ENCODE results near the gene PAPOLB. TPM values are rescaled to one million over a fixed set of nuclear protein-coding genes. Genes with fewer than 3 reads are reported as not detected.

The PAPOLB gene
- polyA plus RNA-seq, 3 donors = not detected

DNA sequence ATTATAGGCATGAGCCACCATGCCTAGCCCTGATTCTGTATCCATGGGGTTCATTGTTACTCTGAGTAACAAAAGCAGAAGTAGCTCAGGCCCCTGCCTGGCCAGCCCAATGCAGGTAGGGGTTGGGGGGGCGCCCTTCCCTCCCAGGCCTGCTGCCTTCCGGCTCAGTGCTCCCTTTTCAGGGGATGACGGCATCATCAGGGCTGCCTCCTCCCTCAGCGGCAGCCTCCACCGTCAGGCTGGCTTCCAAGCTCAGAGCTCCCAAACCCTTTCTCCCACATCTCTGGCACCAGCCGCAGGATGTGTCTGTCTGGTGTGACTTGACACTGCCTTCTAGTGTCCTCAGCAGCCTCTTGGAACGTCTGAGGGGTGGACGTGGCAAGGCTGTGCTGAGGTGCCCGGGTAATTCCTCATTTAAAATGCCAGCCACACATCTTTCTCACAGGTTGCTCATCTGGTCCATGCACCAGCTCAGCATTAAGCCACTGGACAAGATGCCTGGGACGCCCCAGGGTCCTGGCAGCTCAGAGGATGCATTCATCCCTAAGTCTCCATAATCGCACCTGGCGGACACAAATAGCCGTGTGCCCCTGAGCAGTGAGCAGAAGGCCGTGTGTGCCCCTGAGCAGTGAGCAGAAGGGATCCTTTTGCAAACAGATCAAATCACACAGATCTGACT is 38.2 kb downstream of the PAPOLB start:
- Mint-ChIP-seq H3K27me3 (ENCODE audit: low read depth in 3 of 3) (peaks cover 5 to 9% (median 7%) of the 10 kb centered on the region in 3 donors), H3K36me3 (no peaks in the 10 kb centered on the region), H3K4me1 (no peaks in the 10 kb centered on the region), H3K4me3 (no peak overlapping the region), H3K9me3 (peaks cover 0 to 3% (median 0%) of the 10 kb centered on the region in 7 donors), H3K27ac (peak overlapping the region in 1 of 7 donors; percentile 62)
- Histone ChIP-seq H3K4me2 (replicated peaks; ENCODE audit: extremely low read depth, low read length, poor library complexity, severe bottlenecking) (no peak overlapping the region), H3K36me3 (replicated peaks in 1 of 2; ENCODE audit: control insufficient read depth in 1 of 2, insufficient read depth in 2 of 2, low read length in 2 of 2) (no peaks in the 10 kb centered on the region), H3K9ac (ENCODE audit: insufficient read depth, low read length, poor library complexity, severe bottlenecking) (no peak overlapping the region), H2AFZ (ENCODE audit: insufficient read depth, low read depth, low read length, poor library complexity, severe bottlenecking) (no peak overlapping the region), H3K4me3 (replicated peaks in 1 of 3; ENCODE audit: low read depth in 2 of 3, low read length in 3 of 3) (no peak overlapping the region), H3K79me2 (ENCODE audit: insufficient read depth, low read length) (no peaks in the 10 kb centered on the region), H3K9me3 (replicated peaks in 1 of 2; ENCODE audit: control insufficient read depth in 1 of 2, insufficient read depth in 1 of 2, low read length in 2 of 2) (no peaks in the 10 kb centered on the region), H3K27me3 (ENCODE audit: control insufficient read depth in 2 of 2, insufficient read depth in 2 of 2, low read length in 2 of 2) (no peaks in the 10 kb centered on the region), H3K4me1 (ENCODE audit: control insufficient read depth in 1 of 2, insufficient read depth in 2 of 2, low read length in 2 of 2) (no peaks in the 10 kb centered on the region), H3K27ac (ENCODE audit: low read depth in 1 of 2, low read length in 2 of 2) (no peak overlapping the region), H4K20me1 (ENCODE audit: insufficient read depth, low read length) (no peaks in the 10 kb centered on the region)
- 53% methylated on average over 9 of the region's 14 CpGs for WGBS (ENCODE audit: insufficient coverage)
- no peak for DNase-seq
- TF ChIP-seq, protein P1, sequence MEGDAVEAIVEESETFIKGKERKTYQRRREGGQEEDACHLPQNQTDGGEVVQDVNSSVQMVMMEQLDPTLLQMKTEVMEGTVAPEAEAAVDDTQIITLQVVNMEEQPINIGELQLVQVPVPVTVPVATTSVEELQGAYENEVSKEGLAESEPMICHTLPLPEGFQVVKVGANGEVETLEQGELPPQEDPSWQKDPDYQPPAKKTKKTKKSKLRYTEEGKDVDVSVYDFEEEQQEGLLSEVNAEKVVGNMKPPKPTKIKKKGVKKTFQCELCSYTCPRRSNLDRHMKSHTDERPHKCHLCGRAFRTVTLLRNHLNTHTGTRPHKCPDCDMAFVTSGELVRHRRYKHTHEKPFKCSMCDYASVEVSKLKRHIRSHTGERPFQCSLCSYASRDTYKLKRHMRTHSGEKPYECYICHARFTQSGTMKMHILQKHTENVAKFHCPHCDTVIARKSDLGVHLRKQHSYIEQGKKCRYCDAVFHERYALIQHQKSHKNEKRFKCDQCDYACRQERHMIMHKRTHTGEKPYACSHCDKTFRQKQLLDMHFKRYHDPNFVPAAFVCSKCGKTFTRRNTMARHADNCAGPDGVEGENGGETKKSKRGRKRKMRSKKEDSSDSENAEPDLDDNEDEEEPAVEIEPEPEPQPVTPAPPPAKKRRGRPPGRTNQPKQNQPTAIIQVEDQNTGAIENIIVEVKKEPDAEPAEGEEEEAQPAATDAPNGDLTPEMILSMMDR (IDR thresholded peaks at IDR 0.05) = no peak
- intact Hi-C loops (cut with micrococcal nuclease) = no loop called here

DNA sequence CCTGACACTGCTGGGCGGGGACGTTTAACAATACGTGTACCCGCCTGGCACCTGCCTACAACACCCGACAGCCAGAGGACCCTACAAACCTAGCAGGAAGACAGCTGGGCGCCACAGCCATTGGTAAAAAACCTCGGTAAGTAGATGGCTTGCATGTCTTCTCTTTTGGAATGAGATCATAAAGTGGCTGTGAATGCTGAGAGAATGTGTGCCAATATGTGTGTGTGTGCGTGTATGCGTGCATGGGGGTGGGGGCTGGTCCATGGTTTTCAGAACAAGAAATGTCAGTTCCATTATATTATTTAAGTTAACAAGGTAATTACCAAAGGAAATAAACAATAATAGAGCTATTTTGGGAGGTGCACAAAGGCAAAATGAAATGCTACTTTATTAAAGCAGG is 39.2 kb downstream of the PAPOLB start:
- Histone ChIP-seq H3K36me3 (replicated peaks in 1 of 2; ENCODE audit: control insufficient read depth in 1 of 2, insufficient read depth in 2 of 2, low read length in 2 of 2) (no peaks in the 10 kb centered on the region), H3K79me2 (ENCODE audit: insufficient read depth, low read length) (no peaks in the 10 kb centered on the region), H3K4me3 (replicated peaks in 1 of 3; ENCODE audit: low read depth in 2 of 3, low read length in 3 of 3) (no peak overlapping the region), H3K4me1 (ENCODE audit: control insufficient read depth in 1 of 2, insufficient read depth in 2 of 2, low read length in 2 of 2) (no peaks in the 10 kb centered on the region), H3K4me2 (replicated peaks; ENCODE audit: extremely low read depth, low read length, poor library complexity, severe bottlenecking) (no peak overlapping the region), H3K27ac (ENCODE audit: low read depth in 1 of 2, low read length in 2 of 2) (no peak overlapping the region), H3K27me3 (ENCODE audit: control insufficient read depth in 2 of 2, insufficient read depth in 2 of 2, low read length in 2 of 2) (no peaks in the 10 kb centered on the region), H3K9me3 (replicated peaks in 1 of 2; ENCODE audit: control insufficient read depth in 1 of 2, insufficient read depth in 1 of 2, low read length in 2 of 2) (no peaks in the 10 kb centered on the region), H2AFZ (ENCODE audit: insufficient read depth, low read depth, low read length, poor library complexity, severe bottlenecking) (no peak overlapping the region), H4K20me1 (ENCODE audit: insufficient read depth, low read length) (no peaks in the 10 kb centered on the region), H3K9ac (ENCODE audit: insufficient read depth, low read length, poor library complexity, severe bottlenecking) (no peak overlapping the region)
- H3K36me3 Mint-ChIP-seq = no peaks in the 10 kb centered on the region
- no peaks in the 10 kb centered on the region for H3K4me1 Mint-ChIP-seq
- intact Hi-C loops (cut with micrococcal nuclease) = no loop called here
- DNase-seq = no peak
- no peak overlapping the region for H3K4me3 Mint-ChIP-seq
- peaks cover 0 to 3% (median 0%) of the 10 kb centered on the region in 7 donors for H3K9me3 Mint-ChIP-seq
- 92% methylated on average over 2 of the region's 9 CpGs for WGBS (ENCODE audit: insufficient coverage)
- H3K27ac Mint-ChIP-seq = peak overlapping the region in 1 of 7 donors; percentile 55
- TF ChIP-seq, protein P1 (IDR thresholded peaks at IDR 0.05) = no peak
- peaks cover 3 to 9% (median 7%) of the 10 kb centered on the region in 3 donors for H3K27me3 Mint-ChIP-seq (ENCODE audit: low read depth in 3 of 3)
